Endothelial cell of umbilical vein (primary cell): ENCODE measurements around the gene CDC25C. TPM values are rescaled to one million over a fixed set of nuclear protein-coding genes. Genes with fewer than 3 reads are reported as not detected.

Experiments used
- BruUV-seq: library from RNA; stranded (reverse); fragments of 400-500 nt; replicated peaks from 2 replicates; lab custom pipeline; 2021; lab: Mats Ljungman, UMichigan
- CTCF ChIA-PET: fragments of 300-600, 350-600 bp; sonication (Branson Sonifier 250); formaldehyde crosslinking; loops from one replicate; lab custom pipeline; 2021; ENCODE audit warnings: antibody characterized with exemption, inconsistent platforms; lab: Charles Lee
- POLR2A ChIA-PET: fragments of 300-600, 350-600 bp; sonication (Branson Sonifier 250); formaldehyde crosslinking; loops from one replicate; lab custom pipeline; 2021; ENCODE audit warnings: antibody characterized with exemption, inconsistent platforms; lab: Charles Lee
- DNase-seq: peaks from one replicate; pipeline ENCODE4 v3.0.0-alpha.2; 2011; ENCODE audit warnings: low read depth, low spot score
- FAIRE-seq: peaks from 2 replicates; lab custom pipeline; 2011; peaks lifted over from hg19 to GRCh38; lab: Jason Lieb, UNC
- H2AFZ ChIP-seq: 2 replicates; pipeline ENCODE4 v1.6.0; 2012; ENCODE audit warnings: low read depth, low read length, control low read depth, inconsistent platforms
- H3K27ac ChIP-seq: 2 replicates; pipeline ENCODE4 v1.5.1; 2011; ENCODE audit warnings: low read depth, mild to moderate bottlenecking, control low read depth, low read length, moderate library complexity; ENCODE audit not compliant: insufficient read depth
- H3K27me3 ChIP-seq, 2 experiments: 2 replicates each; pipeline versions ENCODE4 v1.6.0 to v1.6.1; 2011; ENCODE audit warnings: low read length in 2 of 2, mixed read lengths in 1 of 2; ENCODE audit not compliant: control insufficient read depth in 2 of 2, insufficient read depth in 2 of 2
- H3K36me3 ChIP-seq, 2 experiments: 2 replicates in 1 of 2; 3 replicates in 1 of 2; pipeline ENCODE4 v1.5.1; 2011; ENCODE audit warnings: low read length in 2 of 2, mild to moderate bottlenecking in 1 of 2, moderate library complexity in 1 of 2; ENCODE audit not compliant: control insufficient read depth in 2 of 2, insufficient read depth in 2 of 2; ENCODE audit errors: extremely low read depth in 1 of 2
- H3K4me1 ChIP-seq: 3 replicates; pipeline ENCODE4 v1.5.1; 2011; ENCODE audit warnings: mild to moderate bottlenecking, low read length; ENCODE audit not compliant: control insufficient read depth, insufficient read depth; ENCODE audit errors: extremely low read depth
- H3K4me2 ChIP-seq: 2 replicates; pipeline ENCODE4 v1.6.1; 2011; ENCODE audit warnings: low read length, control low read depth, mixed read lengths; ENCODE audit not compliant: insufficient read depth
- H3K4me3 ChIP-seq, 3 experiments: fragments of 200-600 bp in 1 of 3; sonication (generic), shearing (Covaris generic) in 1 of 3; replicated peaks in 1 of 3; 2 replicates each; pipeline ENCODE4 v1.5.1; 2011 to 2016; ENCODE audit warnings: control low read depth in 3 of 3, low read length in 3 of 3, mild to moderate bottlenecking in 2 of 3, inconsistent platforms in 1 of 3, low read depth in 1 of 3, moderate library complexity in 1 of 3; ENCODE audit not compliant: insufficient read depth in 1 of 3
- H3K79me2 ChIP-seq: 2 replicates; pipeline ENCODE4 v1.6.0; 2012; ENCODE audit warnings: low read length, inconsistent platforms; ENCODE audit not compliant: control insufficient read depth, insufficient read depth
- H3K9ac ChIP-seq: replicated peaks from 2 replicates; pipeline ENCODE3; 2011; ENCODE audit warnings: low read length, control low read depth; ENCODE audit not compliant: insufficient read depth; ENCODE audit errors: extremely low read depth
- H3K9me1 ChIP-seq: replicated peaks from 3 replicates; pipeline ENCODE4 v1.6.0; 2011; ENCODE audit warnings: mild to moderate bottlenecking, low read length; ENCODE audit not compliant: control insufficient read depth, insufficient read depth; ENCODE audit errors: extremely low read depth
- H3K9me3 ChIP-seq: replicated peaks from 2 replicates; pipeline ENCODE4 v1.5.1; 2012; ENCODE audit warnings: low read length, inconsistent platforms; ENCODE audit not compliant: control insufficient read depth, insufficient read depth
- H4K20me1 ChIP-seq: replicated peaks from 2 replicates; pipeline ENCODE3; 2011; ENCODE audit warnings: mild to moderate bottlenecking, low read length; ENCODE audit not compliant: control insufficient read depth, insufficient read depth; ENCODE audit errors: extremely low read depth
- EZH2 ChIP-seq: IDR thresholded peaks from 2 replicates; pipeline ENCODE4 v1.6.1; 2012; ENCODE audit warnings: borderline replicate concordance, low read depth, mild to moderate bottlenecking, moderate library complexity, low read length, inconsistent platforms; ENCODE audit not compliant: severe bottlenecking
- FOS ChIP-seq: IDR thresholded peaks from 2 replicates; pipeline ENCODE4 v1.6.1; 2011; ENCODE audit warnings: mild to moderate bottlenecking, low read length, moderate library complexity, borderline replicate concordance; ENCODE audit not compliant: insufficient read depth
- GATA2 ChIP-seq: IDR thresholded peaks from 2 replicates; pipeline ENCODE4 v1.7.0; 2011; ENCODE audit warnings: low read depth, mild to moderate bottlenecking, moderate library complexity, mixed read lengths, low read length; ENCODE audit not compliant: insufficient read length, insufficient read depth
- JUN ChIP-seq: IDR thresholded peaks from 2 replicates; pipeline ENCODE4 v1.6.1; 2011; ENCODE audit warnings: borderline replicate concordance, low read depth; ENCODE audit not compliant: insufficient read length, insufficient read depth
- MYC ChIP-seq: IDR thresholded peaks from one replicate; pipeline ENCODE4 v1.6.1; 2011; ENCODE audit warnings: mild to moderate bottlenecking, low read depth, low read length
- POLR2A ChIP-seq: IDR thresholded peaks from 2 replicates; pipeline ENCODE4 v1.6.1; 2012; ENCODE audit warnings: low read depth, mild to moderate bottlenecking, control low read depth, low read length
- POLR2AphosphoS5 ChIP-seq: IDR thresholded peaks from 2 replicates; pipeline ENCODE4 v1.6.1; 2012; ENCODE audit warnings: low read depth, mild to moderate bottlenecking, control low read depth, low read length, moderate library complexity; ENCODE audit not compliant: insufficient read depth
- dilution Hi-C: fragments of 300-500 bp; cut with MboI; formaldehyde crosslinking; loops from one replicate; pipeline ENCODE4 v1.15.0; 2019; ENCODE audit warnings: low sequenced_read_pairs; ENCODE audit not compliant: extremely low pct_ligation_motif_present
- intact Hi-C: fragments of 100-400 bp; cut with micrococcal nuclease; formaldehyde crosslinking; loops from one replicate; pipeline ENCODE4 v1.10.0; 2022
- polyA plus RNA-seq, 4 experiments: library from polyadenylated mRNA; depleted of rRNA in 3 of 4; stranded (reverse) in 3 of 4; unstranded in 1 of 4; fragments of >200 nt; gene quantifications; 2 replicates each; pipeline versions ENCODE4 v1.2.1 to v1.2.3, GENCODE V29; 2011 to 2012; ENCODE audit warnings: missing spikeins in 1 of 4
- total RNA-seq: library from RNA; stranded (reverse); gene quantifications from 2 replicates; pipeline ENCODE4 v1.2.3, GENCODE V29; 2021
- TF ChIP-seq, protein P1 (sequence below): IDR thresholded peaks from 2 replicates; pipeline ENCODE4 v1.6.1; 2011; ENCODE audit not compliant: insufficient read depth, insufficient read length
- TF ChIP-seq, protein P2 (sequence below), 2 donors: IDR thresholded peaks; 1 replicate in 1 of 2; 2 replicates in 1 of 2; pipeline ENCODE4 v1.5.1; 2011; ENCODE audit warnings: low read length in 2 of 2, mild to moderate bottlenecking in 2 of 2, moderate library complexity in 2 of 2, control low read depth in 1 of 2, inconsistent platforms in 1 of 2, low read depth in 1 of 2; ENCODE audit not compliant: insufficient read depth in 1 of 2; ENCODE audit errors: extremely low read depth in 1 of 2

CDC25C gene
- total and polyA plus RNA-seq, 2 donors (not counting 3 experiments of a cell fraction or from before 2014, with no cell fraction given) = 8.1 to 13.6 TPM

DNA sequence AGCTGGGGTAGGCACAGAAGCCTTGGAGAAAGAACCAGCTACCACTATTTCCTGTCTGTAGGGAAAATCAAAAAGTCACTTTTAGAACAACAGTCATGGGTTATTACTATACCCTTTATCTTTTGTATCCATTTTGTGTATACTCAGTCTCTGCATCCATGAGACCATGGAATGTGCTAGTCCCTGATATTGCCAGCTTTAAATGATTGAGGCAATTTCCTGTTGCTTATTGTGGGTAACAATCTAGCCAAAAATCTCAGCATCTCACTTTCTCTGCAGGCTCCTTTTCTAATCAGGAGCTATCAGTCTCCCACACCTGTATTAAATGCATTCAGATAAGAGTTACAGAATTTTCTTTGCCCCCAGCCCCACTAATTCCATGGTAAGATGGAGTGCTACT, 19.9 kb upstream of the CDC25C start:
- Histone ChIP-seq H3K27ac (no peak overlapping the region), H3K36me3 (peaks cover 7 to 23% of the 10 kb centered on the region in 2 experiments), H2AFZ (no peak overlapping the region), H3K27me3 (no peaks in the 10 kb centered on the region), H3K4me3 (no peak overlapping the region), H3K79me2 (peaks cover 35% of the 10 kb centered on the region), H4K20me1 (no peaks in the 10 kb centered on the region), H3K9ac (no peak overlapping the region), H3K9me3 (no peaks in the 10 kb centered on the region), H3K4me2 (no peak overlapping the region), H3K4me1 (peaks cover 14% of the 10 kb centered on the region), H3K9me1 (no peaks in the 10 kb centered on the region)
- dilution Hi-C loops (no loop called here), intact Hi-C loops (loop anchor here (5.0 kb wide), 3 partner anchors 129 to 681 kb away; no protein-coding TSS in a partner anchor)
- FAIRE-seq = no peak
- TF ChIP-seq MYC = no peak
- TF ChIP-seq, protein P1, sequence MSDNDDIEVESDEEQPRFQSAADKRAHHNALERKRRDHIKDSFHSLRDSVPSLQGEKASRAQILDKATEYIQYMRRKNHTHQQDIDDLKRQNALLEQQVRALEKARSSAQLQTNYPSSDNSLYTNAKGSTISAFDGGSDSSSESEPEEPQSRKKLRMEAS = no peak
- TF ChIP-seq, protein P2, sequence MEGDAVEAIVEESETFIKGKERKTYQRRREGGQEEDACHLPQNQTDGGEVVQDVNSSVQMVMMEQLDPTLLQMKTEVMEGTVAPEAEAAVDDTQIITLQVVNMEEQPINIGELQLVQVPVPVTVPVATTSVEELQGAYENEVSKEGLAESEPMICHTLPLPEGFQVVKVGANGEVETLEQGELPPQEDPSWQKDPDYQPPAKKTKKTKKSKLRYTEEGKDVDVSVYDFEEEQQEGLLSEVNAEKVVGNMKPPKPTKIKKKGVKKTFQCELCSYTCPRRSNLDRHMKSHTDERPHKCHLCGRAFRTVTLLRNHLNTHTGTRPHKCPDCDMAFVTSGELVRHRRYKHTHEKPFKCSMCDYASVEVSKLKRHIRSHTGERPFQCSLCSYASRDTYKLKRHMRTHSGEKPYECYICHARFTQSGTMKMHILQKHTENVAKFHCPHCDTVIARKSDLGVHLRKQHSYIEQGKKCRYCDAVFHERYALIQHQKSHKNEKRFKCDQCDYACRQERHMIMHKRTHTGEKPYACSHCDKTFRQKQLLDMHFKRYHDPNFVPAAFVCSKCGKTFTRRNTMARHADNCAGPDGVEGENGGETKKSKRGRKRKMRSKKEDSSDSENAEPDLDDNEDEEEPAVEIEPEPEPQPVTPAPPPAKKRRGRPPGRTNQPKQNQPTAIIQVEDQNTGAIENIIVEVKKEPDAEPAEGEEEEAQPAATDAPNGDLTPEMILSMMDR (IDR thresholded peaks at IDR 0.05; ENCODE audit: extremely low read depth in 1 of 2, insufficient read depth in 1 of 2, low read depth in 1 of 2, low read length in 2 of 2) = no peak
- CTCF ChIA-PET = interaction anchor here (1.1 to 5.7 kb wide), 6 partner anchors 10 to 191 kb away, joined by 3 to 71 read pairs (median 16); partner anchors contain the start of genes CDC23, CDC25C, ETF1 and FAM53C
- DNase-seq = no peak
- POLR2A ChIA-PET = interaction anchor here (4.4 kb wide), 1 partner anchor 12 kb away, joined by 58 read pairs; the partner anchor contains the start of gene FAM53C
- no TSS peak for BruUV-seq

DNA sequence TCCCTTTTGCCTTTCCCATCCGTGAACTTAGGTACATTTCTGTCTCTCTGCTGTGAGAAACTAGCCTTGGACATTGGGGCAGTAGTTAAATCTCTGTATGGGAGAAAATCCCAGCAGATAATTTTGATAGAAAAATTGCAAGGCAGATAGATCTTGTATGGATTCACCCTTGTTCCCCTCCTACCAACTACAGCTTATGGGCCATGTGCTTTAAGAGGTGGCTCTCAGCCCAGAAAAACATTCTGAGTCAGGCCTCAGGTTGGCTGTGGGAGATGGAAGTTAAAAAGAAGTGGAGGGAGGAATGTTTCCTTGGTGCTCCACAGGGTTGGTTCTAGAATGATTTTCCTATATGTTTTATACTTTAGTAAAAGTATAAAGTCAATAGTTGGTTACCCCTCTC, 19.5 kb upstream of the CDC25C start:
- Histone ChIP-seq H2AFZ (no peak overlapping the region), H3K9me1 (no peaks in the 10 kb centered on the region), H3K27ac (no peak overlapping the region), H3K79me2 (peaks cover 31% of the 10 kb centered on the region), H3K9me3 (no peaks in the 10 kb centered on the region), H3K9ac (no peak overlapping the region), H4K20me1 (no peaks in the 10 kb centered on the region), H3K4me3 (no peak overlapping the region), H3K27me3 (no peaks in the 10 kb centered on the region), H3K4me1 (peaks cover 14% of the 10 kb centered on the region), H3K36me3 (peaks cover 7 to 26% of the 10 kb centered on the region in 2 experiments), H3K4me2 (no peak overlapping the region)
- CTCF ChIA-PET = interaction anchor here (1.1 to 5.7 kb wide), 3 partner anchors 10 to 18 kb away, joined by 3 to 71 read pairs (median 64); partner anchors contain the start of gene FAM53C
- FAIRE-seq (no peak), DNase-seq (no peak)
- TF ChIP-seq MYC (no peak), FOS (no peak), EZH2 (no peak), POLR2A (no peak), JUN (no peak), GATA2 (no peak), POLR2AphosphoS5 (no peak)
- TF ChIP-seq, protein P1 = no peak
- TF ChIP-seq, protein P2 (IDR thresholded peaks at IDR 0.05; ENCODE audit: extremely low read depth in 1 of 2, insufficient read depth in 1 of 2, low read depth in 1 of 2, low read length in 2 of 2) = no peak
- dilution Hi-C loops (no loop called here), intact Hi-C loops (loop anchor here (5.0 kb wide), 3 partner anchors 129 to 681 kb away; no protein-coding TSS in a partner anchor)
- POLR2A ChIA-PET = interaction anchor here (4.4 kb wide), 1 partner anchor 12 kb away, joined by 58 read pairs; the partner anchor contains the start of gene FAM53C
- no TSS peak for BruUV-seq
